HL-60/S4 (cell line): ENCODE data around the gene NTNG1.
"Not testable (repeated sequence)": the region's sequence is repeated elsewhere in the genome, so short reads cannot be mapped to it uniquely, and the experiment has no call there.

Experiments
- in situ Hi-C: fragments of 300-500 bp; cut with MboI; formaldehyde crosslinking; loops from 2 replicates; pipeline ENCODE4 v1.14.3; 2022; ENCODE audit warnings: low sequenced_read_pairs

Gene NTNG1

GRCh38 chr1:107195476-107195875, 54.6 kb downstream of the NTNG1 start:
- in situ Hi-C loops, result no loop called here

- in situ Hi-C loops, result no loop called here
These were observed 56.2 kb downstream of the NTNG1 start for GRCh38 chr1:107196973-107197562.

- in situ Hi-C loops, result no loop called here
These were observed 57.7 kb downstream of the NTNG1 start for GRCh38 chr1:107198561-107198960.

- in situ Hi-C loops, result no loop called here
These were observed 59.8 kb downstream of the NTNG1 start for GRCh38 chr1:107200631-107201030.

GRCh38 chr1:107202007-107202406, 61.2 kb downstream of the NTNG1 start:
- in situ Hi-C loops, result no loop called here

GRCh38 chr1:107213225-107213624, 72.4 kb downstream of the NTNG1 start:
- in situ Hi-C loops, result no loop called here

GRCh38 chr1:107220036-107220435, 79.2 kb downstream of the NTNG1 start:
- in situ Hi-C loops, result no loop called here

- in situ Hi-C loops, result no loop called here
These were observed 84.9 kb downstream of the NTNG1 start for GRCh38 chr1:107225706-107226105.

GRCh38 chr1:107228704-107229371, 88.0 kb downstream of the NTNG1 start:
- in situ Hi-C loops, result no loop called here

- in situ Hi-C loops, result no loop called here
These were observed 88.9 kb downstream of the NTNG1 start for GRCh38 chr1:107229711-107230110.

- in situ Hi-C loops, result no loop called here
These were observed 89.3 kb downstream of the NTNG1 start for GRCh38 chr1:107230121-107230520.

- in situ Hi-C loops, result no loop called here
These were observed 90.5 kb downstream of the NTNG1 start for GRCh38 chr1:107231291-107231690.

GRCh38 chr1:107232426-107232825, 91.6 kb downstream of the NTNG1 start:
- in situ Hi-C loops, result no loop called here

- in situ Hi-C loops, result not testable (repeated sequence)
These were observed 95.9 kb downstream of the NTNG1 start for GRCh38 chr1:107236760-107237159.

GRCh38 chr1:107243461-107243860, 102.6 kb downstream of the NTNG1 start:
- in situ Hi-C loops, result no loop called here

- in situ Hi-C loops, result no loop called here
These were observed 104.1 kb downstream of the NTNG1 start for GRCh38 chr1:107244709-107245500.

- in situ Hi-C loops, result no loop called here
These were observed 106.0 kb downstream of the NTNG1 start for GRCh38 chr1:107246775-107247345.

- in situ Hi-C loops, result no loop called here
These were observed 106.8 kb downstream of the NTNG1 start for GRCh38 chr1:107247679-107248078.

- in situ Hi-C loops, result no loop called here
These were observed 109.3 kb downstream of the NTNG1 start for GRCh38 chr1:107250169-107250568.

GRCh38 chr1:107251083-107251482, 110.2 kb downstream of the NTNG1 start:
- in situ Hi-C loops, result no loop called here

GRCh38 chr1:107251839-107252238, 111.0 kb downstream of the NTNG1 start:
- in situ Hi-C loops, result no loop called here

- in situ Hi-C loops, result no loop called here
These were observed 111.4 kb downstream of the NTNG1 start for GRCh38 chr1:107252271-107252670.
